GM12865 (cell line): ENCODE measurements around the gene SUB1.
"Not testable (repeated sequence)": the region's sequence is repeated elsewhere in the genome, so short reads cannot be mapped to it uniquely, and the experiment has no call there.

Source experiments
- DNase-seq: peaks from one replicate; pipeline ENCODE4 v3.0.0; 2010; ENCODE audit warnings: low read depth
- H3K4me3 ChIP-seq: 2 replicates; pipeline ENCODE4 v1.5.1; 2011; ENCODE audit warnings: mild to moderate bottlenecking, low read depth, low read length, control low read depth
- TF ChIP-seq, protein P1 (sequence below): IDR thresholded peaks from 2 replicates; pipeline ENCODE4 v1.5.1; 2011; ENCODE audit warnings: low read length, control low read depth, low read depth, inconsistent platforms; ENCODE audit not compliant: insufficient read depth; ENCODE audit errors: missing control alignments

The SUB1 gene

DNA sequence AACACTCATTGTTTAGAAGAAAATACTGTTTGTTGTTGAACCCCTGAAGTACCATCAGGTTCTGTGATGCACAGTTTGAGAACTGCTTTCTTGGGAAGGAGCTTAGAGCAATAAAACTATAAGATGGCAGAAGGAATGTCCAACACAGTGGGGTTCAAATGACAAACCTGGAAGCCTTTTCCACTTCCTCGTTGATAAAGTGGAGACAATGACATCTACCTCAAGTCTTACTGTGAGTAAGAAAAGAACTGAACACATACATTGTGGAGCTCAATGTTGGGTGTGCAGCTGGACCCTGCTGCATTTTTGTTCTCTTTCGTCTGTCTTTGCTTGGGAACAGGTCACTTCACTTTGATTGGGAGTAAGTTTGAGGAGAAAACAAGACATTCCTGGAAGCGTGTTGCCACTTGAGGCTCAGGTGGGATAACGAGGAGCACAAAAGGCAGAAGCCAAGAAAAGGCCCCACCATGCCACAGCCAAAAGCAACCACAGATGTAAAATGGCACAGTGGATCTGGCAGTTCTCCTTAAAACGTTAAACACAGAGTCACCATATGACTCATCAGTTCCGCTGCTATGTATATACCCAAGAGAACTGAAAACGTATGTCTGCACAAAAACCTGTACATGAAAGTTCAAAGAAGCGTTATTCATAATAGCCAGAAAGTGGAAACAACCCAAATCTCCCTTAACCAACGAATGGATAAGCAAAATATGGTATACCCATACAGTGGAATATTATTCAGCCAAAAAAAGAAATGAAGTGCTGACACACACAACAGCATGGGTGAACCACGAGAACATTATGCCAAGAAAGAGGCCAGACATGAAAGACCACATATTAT, 42.9 kb upstream of the SUB1 start:
- DNase-seq: peak; percentile 95
- TF ChIP-seq, protein P1, sequence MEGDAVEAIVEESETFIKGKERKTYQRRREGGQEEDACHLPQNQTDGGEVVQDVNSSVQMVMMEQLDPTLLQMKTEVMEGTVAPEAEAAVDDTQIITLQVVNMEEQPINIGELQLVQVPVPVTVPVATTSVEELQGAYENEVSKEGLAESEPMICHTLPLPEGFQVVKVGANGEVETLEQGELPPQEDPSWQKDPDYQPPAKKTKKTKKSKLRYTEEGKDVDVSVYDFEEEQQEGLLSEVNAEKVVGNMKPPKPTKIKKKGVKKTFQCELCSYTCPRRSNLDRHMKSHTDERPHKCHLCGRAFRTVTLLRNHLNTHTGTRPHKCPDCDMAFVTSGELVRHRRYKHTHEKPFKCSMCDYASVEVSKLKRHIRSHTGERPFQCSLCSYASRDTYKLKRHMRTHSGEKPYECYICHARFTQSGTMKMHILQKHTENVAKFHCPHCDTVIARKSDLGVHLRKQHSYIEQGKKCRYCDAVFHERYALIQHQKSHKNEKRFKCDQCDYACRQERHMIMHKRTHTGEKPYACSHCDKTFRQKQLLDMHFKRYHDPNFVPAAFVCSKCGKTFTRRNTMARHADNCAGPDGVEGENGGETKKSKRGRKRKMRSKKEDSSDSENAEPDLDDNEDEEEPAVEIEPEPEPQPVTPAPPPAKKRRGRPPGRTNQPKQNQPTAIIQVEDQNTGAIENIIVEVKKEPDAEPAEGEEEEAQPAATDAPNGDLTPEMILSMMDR: no peak

DNA sequence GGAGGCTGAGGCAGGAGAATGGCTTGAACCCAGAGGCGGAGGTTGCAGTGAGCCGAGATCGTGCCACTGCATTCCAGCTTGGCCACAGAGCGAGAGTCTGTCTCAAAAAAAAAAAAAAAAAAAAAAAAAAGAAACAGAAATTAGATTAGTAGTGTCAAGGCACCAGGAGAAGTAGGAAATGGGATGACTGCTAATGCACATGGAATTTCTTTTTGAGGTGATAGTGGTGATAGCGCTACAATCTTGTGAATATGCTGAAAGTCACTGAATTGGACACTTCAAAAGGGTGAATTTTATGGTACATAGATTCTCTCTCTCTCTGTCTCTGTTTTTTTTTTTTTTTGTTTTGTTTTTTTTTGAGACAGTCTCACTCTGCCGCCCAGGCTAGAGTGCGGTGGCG, 42.1 kb upstream of the SUB1 start:
- TF ChIP-seq, protein P1: no peak
- no peak for DNase-seq
- H3K4me3 ChIP-seq: no peak overlapping the region

More for the DNA sequence above, 42.9 kb upstream of the SUB1 start:
- H3K4me3 ChIP-seq: no peak overlapping the region; the same call in 1 of the 2 replicates

DNA sequence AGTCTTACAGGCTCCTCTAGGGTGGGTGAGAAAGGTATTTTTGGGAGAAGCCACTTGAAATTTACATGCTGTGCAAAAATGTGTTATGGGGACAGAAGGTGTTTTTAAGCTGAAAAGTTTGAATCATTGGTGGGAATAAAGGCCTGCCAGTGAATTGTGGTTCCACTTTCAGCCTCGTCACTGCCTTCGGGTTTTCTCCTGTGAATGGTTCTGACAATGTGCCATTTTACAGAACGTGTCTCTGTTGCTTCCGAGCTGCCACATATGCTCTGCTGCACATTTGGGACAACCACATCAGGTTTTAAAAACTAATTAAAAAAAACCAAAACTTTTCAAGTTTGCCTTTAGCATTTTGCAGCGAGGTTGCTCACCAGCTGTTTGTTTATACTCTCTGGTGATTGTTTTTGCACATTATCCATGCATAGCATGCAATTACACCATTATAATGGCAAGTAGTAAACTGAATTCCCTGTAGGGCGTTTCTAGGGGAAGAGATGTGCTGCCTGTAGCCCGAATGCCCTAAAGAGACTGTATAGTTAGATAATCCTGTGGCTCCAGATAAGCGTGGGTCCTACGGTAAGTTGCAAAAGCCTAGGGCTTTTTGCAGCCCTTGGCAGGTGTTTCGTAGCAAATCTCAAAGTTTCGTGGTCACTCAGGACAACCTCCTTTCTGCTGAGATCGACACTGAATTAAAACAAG, 40.1 kb upstream of the SUB1 start:
- DNase-seq: no peak
- TF ChIP-seq, protein P1: no peak
- no peak overlapping the region for H3K4me3 ChIP-seq

DNA sequence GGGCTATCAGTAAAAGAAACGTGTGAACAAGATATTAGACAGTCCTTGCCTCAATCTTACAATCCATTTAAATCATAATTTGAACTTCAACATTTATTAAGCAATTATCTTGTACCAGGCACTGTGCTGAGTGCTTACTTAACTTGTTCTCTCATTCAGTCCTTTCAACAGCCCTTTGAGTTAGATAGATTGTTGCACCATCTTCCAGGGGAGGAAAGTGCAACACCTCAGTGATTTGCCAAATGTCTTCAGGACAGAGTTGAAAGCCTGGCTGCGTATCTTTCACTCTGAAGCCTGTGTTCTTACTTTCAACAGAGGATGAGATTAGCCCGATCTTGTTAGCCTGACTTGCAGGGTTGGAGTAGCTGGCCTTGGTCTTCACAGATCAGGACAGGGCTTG, 34.2 kb upstream of the SUB1 start:
- TF ChIP-seq, protein P1: no peak
- no peak overlapping the region for H3K4me3 ChIP-seq
- no peak for DNase-seq

DNA sequence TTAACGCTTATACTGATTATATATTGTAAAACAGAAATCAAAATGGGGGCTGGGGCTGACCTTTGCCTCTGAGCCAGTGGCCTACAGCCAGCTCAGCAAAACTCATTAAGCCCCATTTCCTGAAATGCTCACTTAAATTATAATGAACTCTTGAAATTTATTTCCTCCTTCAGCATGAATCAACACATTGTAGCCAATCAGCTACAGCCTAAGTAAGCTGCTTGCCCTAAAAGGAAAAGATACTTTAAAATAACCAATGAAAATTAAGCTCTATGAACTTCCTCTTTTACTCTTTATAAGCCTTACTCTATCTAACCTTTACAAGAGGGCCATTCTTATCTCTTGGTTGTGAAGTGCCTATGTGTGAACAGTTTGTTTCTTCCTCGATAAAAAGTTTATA, 33.5 kb upstream of the SUB1 start:
- no peak for DNase-seq
- TF ChIP-seq, protein P1: no peak
- no peak overlapping the region for H3K4me3 ChIP-seq

DNA sequence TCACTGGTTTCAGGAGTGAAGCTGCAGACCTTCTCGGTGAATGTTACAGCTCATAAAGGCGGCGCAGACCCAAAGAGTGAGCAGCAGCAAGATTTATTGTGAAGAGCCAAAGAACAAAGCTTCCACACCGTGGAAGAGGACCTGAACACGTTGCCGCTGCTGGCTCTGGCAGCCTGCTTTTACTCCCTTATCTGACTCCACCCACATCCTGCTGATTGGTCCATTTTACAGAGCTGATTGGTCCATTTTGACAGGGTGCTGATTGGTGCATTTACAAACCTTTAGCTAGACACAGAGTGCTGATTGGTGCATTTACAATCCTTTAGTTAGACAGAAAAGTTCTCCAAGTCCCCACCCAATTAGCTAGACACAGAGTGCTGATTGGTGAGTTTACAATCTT, 32.9 kb upstream of the SUB1 start:
- DNase-seq, H3K4me3 ChIP-seq: not testable (repeated sequence)

DNA sequence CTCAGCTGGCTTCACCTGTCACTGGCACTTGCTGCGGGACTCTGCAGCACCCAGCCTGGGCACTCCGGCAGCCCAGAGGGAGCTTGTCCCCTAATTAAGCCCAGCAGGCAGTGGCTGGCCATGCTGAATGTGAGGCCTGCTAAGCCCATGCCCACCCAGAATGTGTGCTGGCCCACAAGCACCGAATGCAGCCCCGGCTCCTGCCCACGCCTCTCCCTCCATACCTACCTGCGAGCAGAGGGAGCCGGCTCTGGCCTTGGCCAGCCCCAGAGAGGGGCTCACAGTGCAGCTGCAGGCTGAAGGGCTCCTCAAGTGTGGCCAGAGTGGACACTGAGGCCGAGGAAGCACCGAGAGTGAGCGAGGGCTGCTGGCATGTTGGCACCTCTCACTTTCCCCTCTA, 32.4 kb upstream of the SUB1 start:
- TF ChIP-seq, protein P1: no peak
- no peak for DNase-seq
- H3K4me3 ChIP-seq: no peak overlapping the region

DNA sequence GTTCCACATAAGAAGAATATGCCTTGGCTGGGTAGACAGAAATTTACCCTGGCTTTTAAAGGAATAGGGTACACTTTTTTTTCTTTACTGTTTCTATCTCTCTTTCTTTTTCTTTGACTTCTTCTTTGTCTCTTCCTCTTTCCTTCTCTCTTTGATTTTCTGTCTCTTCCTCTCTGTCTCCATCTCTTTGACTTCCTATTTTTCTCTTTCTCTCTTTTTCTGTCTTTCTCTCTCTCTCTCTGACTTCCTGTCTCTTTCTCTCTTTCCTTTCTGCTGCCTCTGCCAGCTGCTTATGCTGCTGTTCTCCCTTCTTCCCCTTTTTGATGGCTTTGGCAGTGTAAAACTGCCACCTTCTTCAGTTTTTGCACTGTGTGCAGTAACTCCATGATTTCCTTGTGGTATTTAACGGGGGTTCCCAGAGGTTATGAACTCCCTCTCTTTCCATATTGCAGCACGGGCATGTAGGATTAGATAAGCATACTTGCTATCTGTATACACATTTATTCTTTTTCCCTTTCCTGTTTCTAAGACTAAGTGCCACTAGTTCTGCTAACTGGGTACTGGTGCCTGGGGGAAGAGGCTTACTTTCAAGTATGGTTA, 31.1 kb upstream of the SUB1 start:
- H3K4me3 ChIP-seq, DNase-seq: not testable (repeated sequence)

DNA sequence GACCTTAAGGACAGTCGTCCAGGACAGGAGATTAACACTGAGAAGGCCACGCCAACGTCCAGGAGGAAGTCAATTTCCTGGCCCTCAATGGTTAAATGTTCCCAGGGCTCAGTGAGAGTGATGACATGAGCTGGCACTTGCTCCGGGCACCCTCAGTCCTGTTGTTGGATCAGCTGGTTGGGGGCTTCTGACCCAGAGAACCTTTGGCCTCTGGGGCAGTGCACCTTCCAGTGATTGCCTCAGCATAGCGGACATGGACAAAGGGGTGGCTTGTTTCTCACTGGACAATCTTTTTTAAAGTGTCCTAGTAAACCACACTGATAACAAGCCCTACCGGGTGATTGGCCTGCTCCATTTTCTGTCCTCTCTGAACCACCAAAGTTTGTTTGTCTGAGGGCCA, 28.8 kb upstream of the SUB1 start:
- DNase-seq: not testable (repeated sequence)

More for the DNA sequence above, 28.8 kb upstream of the SUB1 start:
- H3K4me3 ChIP-seq: not testable (repeated sequence)
